Mucosa of gallbladder (tissue), 1 donor: Measurements from ENCODE around the gene RBBP4. TPM values are rescaled to one million over a fixed set of nuclear protein-coding genes. Genes with fewer than 3 reads are reported as not detected.
"Not testable (repeated sequence)": the region's sequence is repeated elsewhere in the genome, so short reads cannot be mapped to it uniquely, and the experiment has no call there.

Source experiments
- DNase-seq: peaks from one replicate; pipeline ENCODE4 v3.0.0-alpha.2; 2020; ENCODE audit warnings: low spot score
- total RNA-seq: library from RNA; stranded (reverse); gene quantifications from one replicate; pipeline ENCODE4 v1.2.1, GENCODE V29; 2021
- donor health status: DM: no; HTN: no; CAD: no.

The RBBP4 gene
- total RNA-seq, 1 donor from 2014 or later, result 174 TPM

GRCh38 chr1:32693455-32694174 lies 42.6 kb downstream of the RBBP4 start:
- DNase-seq, result no peak

- peak; percentile 75 for DNase-seq
These were observed 44.3 kb downstream of the RBBP4 start for GRCh38 chr1:32695098-32695904.

- DNase-seq, result no peak
These were observed 45.0 kb downstream of the RBBP4 start for GRCh38 chr1:32696041-32696440.

GRCh38 chr1:32696996-32697395 lies 46.0 kb downstream of the RBBP4 start:
- not testable (repeated sequence) for DNase-seq

GRCh38 chr1:32701421-32701911 lies 50.5 kb downstream of the RBBP4 start:
- no peak for DNase-seq

GRCh38 chr1:32701951-32702598 lies 51.1 kb downstream of the RBBP4 start:
- DNase-seq, result no peak

- no peak for DNase-seq
These were observed 51.8 kb downstream of the RBBP4 start, which contains the start of gene SYNC for GRCh38 chr1:32702599-32703478. Gene SYNC, minus strand, starts transcription at chr1:32702770. Its CDS starts 110 bp downstream, at chr1:32702660.

GRCh38 chr1:32703479-32704291 lies 52.7 kb downstream of the RBBP4 start:
- peak; percentile 36 for DNase-seq

GRCh38 chr1:32705516-32705915 lies 54.5 kb downstream of the RBBP4 start:
- DNase-seq, result no peak

GRCh38 chr1:32706491-32706890 lies 55.5 kb downstream of the RBBP4 start:
- DNase-seq, result no peak

- no peak for DNase-seq
These were observed 58.1 kb downstream of the RBBP4 start for GRCh38 chr1:32709075-32709474.

GRCh38 chr1:32709476-32709875 lies 58.5 kb downstream of the RBBP4 start:
- no peak for DNase-seq

- not testable (repeated sequence) for DNase-seq
These were observed 60.2 kb downstream of the RBBP4 start for GRCh38 chr1:32711221-32711620.

- no peak for DNase-seq
These were observed 62.1 kb downstream of the RBBP4 start for GRCh38 chr1:32713081-32713480.

- no peak for DNase-seq
These were observed 63.3 kb downstream of the RBBP4 start for GRCh38 chr1:32714277-32714676.

- DNase-seq, result no peak
These were observed 64.9 kb downstream of the RBBP4 start for GRCh38 chr1:32715901-32716311.

- peak; percentile 94 for DNase-seq
These were observed 65.5 kb downstream of the RBBP4 start for GRCh38 chr1:32716312-32717148.

- no peak for DNase-seq
These were observed 66.5 kb downstream of the RBBP4 start for GRCh38 chr1:32717503-32717902.

GRCh38 chr1:32718036-32718435 lies 67.0 kb downstream of the RBBP4 start:
- no peak for DNase-seq
